NK-92 (cell line): ENCODE measurements around the gene PNPLA5.

Source experiments
- DNase-seq: peaks from one replicate; lab custom pipeline; 2025; ENCODE audit not compliant: unreplicated experiment; lab: John Stamatoyannopoulos, UW

PNPLA5 gene

DNA sequence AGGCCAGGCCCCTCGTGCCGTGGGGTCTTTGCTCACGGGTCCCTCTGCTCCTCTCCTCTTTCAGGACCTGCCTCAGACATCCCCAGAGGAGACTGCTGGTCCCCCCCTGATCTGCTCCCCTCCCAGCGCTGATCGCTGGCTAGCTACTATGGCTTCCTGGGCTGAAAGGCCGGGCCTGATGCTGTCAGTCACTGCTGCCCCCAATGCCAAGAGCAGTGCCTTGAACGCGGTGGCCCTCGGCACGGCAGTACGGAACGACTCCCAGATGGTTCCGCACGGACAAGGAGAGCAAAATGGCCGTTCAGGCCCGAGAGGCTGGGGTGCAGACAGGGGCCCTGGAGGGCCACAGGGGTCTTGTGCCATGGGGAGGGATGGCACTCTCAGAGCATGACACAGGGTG is 51.0 kb downstream of the PNPLA5 start:
- DNase-seq, result no peak

DNA sequence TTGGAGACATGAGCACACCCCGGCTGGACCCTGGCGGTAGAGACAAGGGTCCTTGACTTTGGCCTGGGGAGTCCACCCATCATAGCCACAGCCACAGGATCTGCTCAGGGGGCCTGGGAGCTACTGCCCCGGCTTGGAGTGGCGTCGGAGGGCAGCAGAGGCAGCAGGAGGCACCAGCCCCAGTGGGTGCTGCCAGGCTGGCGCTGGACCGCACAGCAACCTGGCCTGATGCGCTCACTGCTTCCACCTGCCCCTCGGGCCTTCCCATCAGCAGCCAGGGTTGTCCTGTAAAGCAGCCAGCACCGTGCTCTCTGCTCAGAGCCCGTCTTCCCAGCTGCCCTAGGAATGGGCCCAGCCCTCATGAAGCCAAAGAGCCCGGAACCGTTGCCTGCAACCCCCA is 51.4 kb downstream of the PNPLA5 start:
- no peak for DNase-seq

- DNase-seq, result no peak
Measured at GRCh38 chr22:43839781-43840180, 52.0 kb downstream of the PNPLA5 start.

- DNase-seq, result no peak
Measured at GRCh38 chr22:43838571-43839307, 53.1 kb downstream of the PNPLA5 start.

DNA sequence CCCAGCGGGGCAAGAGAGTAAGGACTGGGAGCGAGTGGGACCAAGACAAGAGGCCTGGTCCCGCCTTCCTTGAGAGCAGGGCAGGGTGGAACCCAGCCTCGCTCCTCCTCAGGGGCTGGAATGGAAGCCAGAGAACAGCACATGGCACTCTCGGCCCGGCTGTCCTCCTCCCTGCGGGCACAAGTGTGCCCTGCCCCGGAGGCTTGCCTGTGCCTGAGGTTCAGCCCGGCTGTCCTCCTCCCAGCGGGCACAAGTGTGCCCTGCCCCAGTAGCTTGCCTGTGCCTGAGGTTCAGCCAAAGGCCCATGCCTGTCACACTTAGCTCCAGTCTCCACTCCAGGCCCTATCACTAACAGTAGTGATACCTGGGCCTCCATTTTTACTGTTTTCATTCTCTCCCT is 53.7 kb downstream of the PNPLA5 start:
- no peak for DNase-seq

GRCh38 chr22:43837666-43838065 is 54.1 kb downstream of the PNPLA5 start:
- DNase-seq, result no peak

DNA sequence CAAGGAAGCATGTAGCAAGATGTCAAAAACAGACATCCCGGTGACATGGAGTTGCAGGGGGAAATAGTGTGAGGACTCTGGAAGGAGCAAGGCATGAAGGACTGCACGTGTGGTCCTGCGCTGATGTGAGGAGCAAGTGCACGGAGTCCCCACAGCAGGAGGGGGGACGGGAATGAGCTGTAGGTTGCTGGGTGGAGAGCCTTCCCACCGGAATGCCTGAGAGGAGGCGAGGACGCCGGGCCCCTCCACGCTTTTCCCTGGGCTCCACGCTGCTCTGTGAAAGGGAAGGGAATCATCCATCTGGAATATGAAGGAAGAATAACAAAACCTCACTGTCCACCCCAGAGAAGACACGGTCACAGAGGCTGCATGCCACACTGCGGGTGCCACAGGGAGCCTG is 56.1 kb downstream of the PNPLA5 start:
- DNase-seq, result no peak

DNA sequence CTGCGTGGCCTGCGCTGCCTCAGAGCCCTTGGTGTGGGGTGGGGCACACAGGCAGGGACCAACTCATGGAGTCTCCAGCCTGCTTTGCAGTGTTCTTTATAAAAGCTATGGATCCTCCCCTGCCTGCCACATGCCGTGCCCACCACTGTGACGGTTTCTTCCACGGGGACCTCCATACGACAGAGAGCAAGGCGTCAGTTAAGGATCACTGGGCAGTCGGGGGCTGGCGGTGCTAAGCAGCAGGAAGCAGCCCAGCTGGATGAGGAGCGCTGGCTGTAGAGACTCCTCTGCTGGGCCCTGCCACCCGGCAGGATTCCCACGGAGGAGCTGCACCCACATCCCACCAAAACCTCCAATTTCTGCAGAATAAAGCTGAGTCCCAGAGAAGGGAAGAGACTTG is 56.6 kb downstream of the PNPLA5 start:
- no peak for DNase-seq

- no peak for DNase-seq
Measured at GRCh38 chr22:43833286-43834240, 58.2 kb downstream of the PNPLA5 start.

DNA sequence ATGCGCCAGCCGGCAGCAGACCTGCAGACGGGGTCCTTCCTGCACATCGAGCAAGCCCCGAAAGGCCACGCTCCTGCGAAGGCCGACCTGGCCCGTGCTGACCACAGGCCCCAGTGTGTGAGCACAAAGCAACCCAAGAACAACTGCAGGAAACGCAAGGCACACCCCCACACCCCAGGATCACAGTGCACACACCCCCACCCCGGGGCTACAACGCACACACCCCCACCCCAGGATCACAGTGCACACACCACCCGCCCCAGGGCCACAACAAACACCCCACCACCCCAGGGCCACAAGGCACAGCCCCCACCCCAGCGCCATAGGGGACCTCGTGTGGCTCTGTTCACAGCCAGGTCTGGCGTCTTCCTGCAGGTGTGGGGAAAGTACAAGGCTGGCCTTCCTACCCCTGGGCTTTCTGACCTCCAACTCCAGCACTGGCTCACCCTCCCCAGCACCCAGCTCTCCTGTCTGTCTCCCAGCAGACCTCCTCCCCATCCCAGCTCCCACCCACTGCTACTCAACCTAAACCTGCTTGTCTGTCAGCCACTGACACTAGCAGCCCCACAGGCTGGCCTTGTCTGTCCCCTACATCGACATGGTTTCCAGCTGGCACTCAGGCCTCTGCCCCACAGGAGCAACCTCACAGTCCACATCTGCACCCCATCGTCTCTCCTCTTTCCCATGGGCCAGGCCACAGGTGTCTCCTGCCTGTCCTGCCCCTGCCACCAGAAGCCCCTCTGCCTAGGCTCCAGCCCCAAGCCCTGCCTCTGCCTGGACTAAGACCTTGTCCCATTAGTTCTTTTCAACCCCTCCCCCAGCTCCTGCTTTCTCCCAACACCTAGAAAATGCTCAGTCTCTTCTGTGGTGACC is 59.2 kb downstream of the PNPLA5 start:
- DNase-seq, result no peak

DNA sequence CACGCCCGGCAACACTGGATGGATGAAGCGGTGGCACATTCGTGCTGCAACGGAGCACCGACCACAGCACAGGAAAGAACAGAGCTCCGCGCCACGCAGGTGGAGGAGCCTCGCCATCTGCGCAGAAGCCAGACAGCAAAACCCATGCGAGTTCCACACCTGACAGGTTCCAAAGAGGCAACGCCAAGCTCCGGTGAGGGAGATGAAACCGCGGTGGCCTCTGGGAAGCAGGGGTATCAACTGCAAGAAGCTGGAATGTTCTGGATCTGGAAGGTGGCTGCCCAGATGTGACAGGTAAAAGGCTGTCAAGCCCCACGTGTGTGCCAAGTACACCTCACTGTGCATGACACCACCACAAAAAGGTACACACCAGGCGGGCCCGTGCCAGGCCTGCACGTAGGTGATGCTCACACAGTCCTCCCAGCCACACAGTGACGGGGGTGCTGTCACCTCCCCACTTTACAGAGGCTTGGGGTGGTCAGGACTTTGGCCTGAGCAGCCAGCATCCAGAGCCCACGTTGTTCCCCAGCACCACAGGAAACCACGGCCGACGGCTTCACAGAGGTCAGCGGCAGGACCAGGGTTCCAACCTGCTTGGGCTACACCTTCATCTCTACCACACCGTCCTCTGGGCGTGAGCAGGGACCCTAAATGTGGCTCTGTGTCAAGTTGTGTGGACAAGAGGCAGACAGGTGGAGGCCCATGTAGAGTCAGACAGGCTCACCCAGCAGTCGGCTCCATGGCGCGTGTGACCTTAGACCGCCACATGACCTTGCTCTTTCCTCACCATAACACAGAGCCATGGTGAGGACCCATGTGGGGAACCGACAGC is 60.0 kb downstream of the PNPLA5 start:
- DNase-seq, result no peak

GRCh38 chr22:43830931-43831560 is 60.8 kb downstream of the PNPLA5 start:
- no peak for DNase-seq

DNA sequence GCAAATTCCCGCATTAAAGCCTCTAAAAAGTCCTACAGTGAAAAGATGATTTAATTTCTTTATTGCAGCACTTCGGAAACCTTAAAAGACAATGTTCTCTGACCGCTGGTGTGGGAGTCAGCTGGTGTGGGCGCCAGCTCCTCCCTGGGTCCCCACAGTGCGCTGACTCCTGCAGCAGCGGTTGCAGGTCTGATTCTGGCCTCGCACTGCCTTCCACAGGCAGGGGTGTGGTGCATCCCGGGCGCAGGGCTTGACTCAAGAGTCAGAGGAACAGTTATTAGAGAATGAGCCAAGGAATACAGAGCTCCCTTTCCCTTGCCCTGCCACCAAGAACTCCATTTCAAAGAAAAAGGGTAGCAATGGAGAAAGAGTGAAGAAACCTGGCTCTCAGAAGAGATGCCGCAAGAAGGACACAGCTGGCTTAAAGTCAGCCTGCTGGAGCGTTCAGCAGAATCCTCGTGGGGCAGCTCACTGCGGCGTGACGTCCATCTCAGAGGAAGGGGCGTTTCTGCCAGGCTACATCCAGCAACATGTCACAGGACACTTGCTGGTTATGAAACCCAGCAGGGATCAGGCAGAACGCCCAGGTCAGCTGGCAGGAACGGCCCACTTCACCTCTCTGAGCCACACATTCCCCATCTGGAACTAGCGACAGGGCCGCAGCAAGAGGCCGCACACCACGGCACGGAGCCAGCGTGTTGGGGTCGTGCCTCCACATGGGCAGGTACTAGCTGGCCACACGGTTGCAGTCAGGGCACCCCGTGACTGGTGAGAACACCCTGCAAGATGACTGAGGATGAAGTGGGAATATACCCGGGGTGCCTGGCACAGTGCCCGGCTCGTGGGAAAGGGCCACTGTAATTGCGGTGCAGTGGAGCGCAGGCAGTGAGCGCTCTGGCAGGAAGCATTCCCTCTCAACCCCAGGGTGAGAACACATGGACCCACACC is 61.6 kb downstream of the PNPLA5 start:
- no peak for DNase-seq
